ENCODE measurements around the gene TENM4.
A peak's percentile ranks its signal among the peaks of the same experiment; 100 is the strongest.

Gene TENM4

DNA sequence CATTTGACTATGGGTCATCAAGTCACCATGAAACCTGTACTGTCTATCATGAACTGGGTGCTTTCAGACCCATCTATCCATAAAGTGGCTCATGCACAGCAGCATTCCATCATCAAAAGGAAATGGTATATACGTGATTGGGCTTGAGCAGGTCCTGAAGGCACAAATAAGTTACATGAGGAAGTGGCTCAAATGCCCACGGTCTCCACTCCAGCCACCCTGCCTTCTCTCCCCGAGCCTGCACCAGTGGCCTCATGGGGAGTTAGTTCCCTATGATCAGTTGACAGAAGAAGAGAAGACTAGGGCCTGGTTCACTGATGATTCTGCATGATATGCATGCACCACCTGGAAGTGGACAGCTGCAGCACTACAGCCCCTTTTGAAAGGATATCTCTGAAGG lies 312.5 kb downstream of the TENM4 start:
- no peak for DNase-seq (ENCODE audit: low read depth, low spot score)

DNA sequence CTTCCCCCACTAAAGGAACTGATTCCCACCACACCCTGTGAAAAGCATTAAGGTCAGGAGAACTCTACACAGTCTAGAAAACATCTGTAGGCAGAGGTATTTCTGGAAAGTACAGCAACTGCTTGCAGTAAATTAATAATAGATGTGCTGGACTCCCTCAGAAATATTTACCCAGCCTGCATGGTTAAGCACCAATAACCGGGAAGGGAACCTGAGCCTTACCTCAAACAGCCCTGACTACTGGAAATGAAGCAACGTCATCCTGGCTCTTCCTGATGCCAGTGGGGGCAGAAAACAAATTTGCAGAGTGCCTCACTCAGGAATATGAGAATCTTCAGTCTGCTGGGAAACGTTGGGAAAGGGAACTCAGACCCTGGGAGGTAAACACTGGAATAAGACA lies 318.1 kb downstream of the TENM4 start:
- no peak for DNase-seq (ENCODE audit: low read depth, low spot score)

DNA sequence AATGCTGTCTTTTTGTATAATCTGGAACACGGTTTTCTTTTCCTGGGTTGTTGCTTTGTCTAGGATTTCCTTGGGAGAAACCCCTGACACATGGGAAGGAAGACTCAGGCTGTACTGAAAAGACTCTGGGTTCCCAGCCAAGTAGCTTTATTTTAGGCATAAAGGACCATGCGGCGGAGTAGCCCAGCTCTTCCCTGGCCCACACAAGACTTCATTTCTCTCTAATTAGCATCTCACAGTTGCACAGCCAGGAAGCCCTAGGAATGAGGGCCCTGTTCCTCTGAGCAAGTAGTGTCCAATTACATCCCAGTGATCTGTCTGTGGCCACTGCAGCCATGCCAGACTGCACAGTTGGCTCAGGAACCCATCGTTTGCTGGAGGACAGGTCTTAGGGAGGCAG lies 319.5 kb downstream of the TENM4 start:
- DNase-seq (ENCODE audit: low read depth, low spot score) = peak; percentile 44

DNA sequence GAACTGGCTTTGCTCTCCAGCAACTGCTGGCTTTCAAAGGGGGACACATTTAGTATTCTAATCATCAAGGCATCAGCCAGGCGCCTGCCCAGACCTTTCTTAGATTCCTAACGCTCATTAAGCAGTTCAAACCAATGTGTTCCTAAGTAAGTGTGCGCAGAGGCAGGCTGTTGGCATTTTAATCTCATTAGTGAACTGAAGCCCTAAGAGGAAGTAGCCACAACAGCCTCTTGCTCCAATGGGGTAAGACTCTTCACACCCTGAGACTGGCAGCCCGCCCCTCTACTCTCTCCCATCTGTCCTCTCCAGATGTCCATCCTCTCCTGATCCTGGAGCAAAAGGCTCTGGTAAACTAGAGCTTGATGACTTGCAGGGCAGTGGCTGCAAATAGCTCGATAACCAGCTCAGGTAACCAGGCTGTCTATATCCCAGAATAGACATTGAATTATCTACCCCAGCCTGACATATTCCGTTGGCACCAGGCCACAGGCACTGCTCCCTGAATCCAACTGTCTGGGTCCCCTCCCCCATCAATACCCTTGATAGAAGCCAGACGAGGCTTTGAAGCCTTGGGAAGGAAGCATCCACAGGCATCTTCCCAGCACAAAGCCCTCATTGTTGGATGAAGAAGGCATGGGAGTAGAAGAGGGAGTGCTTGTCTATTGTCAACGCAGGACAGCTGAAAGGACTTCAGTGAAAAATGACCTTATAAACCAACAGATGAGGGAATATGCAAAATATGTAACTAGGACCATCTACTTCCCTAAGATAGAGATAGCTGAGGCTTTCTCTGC lies 321.1 kb downstream of the TENM4 start:
- DNase-seq (ENCODE audit: low read depth, low spot score) = peak; percentile 62

DNA sequence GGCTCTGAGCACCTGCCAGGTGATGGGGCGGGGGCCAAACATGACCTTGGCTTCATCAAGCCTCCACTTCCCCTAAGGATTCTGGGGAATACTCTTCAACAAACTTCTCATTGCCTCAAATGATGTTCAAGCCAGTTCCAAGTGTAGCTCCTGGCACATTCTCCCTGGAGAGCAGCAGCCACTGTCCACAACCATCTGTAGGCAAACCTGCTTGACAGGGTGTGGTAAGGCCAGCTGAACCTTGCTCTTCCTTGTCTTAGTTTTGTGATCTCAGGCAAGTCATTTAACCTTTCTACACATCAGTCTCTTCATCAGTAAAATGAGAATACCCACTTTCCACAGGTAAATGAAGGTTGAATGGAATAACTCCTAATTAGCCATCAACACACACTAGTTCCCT lies 323.3 kb downstream of the TENM4 start:
- DNase-seq (ENCODE audit: low read depth, low spot score) = no peak

GRCh38 chr11:79116600-79116999 lies 324.2 kb downstream of the TENM4 start:
- DNase-seq (ENCODE audit: low read depth, low spot score) = no peak

DNA sequence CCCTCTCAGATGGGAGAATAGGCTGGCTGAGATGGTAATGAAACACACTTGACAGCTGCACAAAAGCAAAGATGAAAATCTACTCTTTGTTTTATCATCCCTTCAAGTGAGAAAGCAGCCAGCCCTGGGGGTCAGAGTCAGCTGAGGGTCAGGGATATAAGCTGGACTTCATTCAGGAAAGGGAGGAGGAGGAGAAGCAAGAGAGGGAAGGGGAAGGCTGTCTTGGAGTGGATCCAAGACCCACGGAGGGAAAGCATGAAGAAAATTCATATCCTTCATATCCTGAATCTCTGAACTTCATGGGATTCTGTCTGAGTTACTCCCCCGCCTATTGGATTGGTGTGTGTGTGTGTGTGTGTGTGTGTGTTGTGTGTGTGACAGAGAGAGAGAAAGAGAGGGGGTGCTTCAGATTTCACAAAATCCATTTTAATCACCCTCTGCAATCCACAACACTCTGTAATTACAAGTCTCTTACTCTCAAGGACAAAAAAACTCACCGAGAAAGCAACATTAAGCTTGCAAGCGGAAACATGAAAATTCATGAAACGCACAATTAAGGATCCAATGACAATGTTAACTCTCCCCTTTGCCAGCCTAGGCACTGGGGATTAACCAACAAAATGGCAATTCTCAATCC lies 327.7 kb downstream of the TENM4 start:
- no peak for DNase-seq (ENCODE audit: low read depth, low spot score)

GRCh38 chr11:79110796-79111195 lies 330.0 kb downstream of the TENM4 start:
- DNase-seq (ENCODE audit: low read depth, low spot score) = no peak

- no peak for DNase-seq (ENCODE audit: low read depth, low spot score)
Measured at GRCh38 chr11:79110321-79110720, 330.5 kb downstream of the TENM4 start.

GRCh38 chr11:79108851-79109250 lies 332.0 kb downstream of the TENM4 start:
- DNase-seq (ENCODE audit: low read depth, low spot score) = no peak

DNA sequence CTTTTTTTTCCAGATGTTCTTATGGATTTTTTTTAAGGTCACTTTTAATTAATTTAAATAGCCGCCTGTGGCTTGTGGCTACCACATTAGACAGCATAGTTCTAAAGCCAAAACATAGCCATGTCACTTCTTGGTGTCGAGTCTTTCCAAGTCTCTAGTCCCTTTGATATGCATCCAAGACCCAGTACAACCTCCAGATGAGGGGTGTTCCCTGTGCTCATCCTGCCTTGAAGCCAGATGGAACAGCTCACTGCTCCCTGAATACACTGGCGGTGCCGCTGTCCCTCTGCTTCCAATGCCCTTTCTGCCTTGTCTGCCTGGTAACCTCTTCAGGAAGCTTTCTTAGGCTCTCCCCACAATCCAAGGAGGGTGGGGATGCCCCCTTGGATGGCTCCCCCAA lies 338.0 kb downstream of the TENM4 start:
- DNase-seq (ENCODE audit: low read depth, low spot score) = no peak

GRCh38 chr11:79101656-79102055 lies 339.2 kb downstream of the TENM4 start:
- DNase-seq (ENCODE audit: low read depth, low spot score) = no peak

DNA sequence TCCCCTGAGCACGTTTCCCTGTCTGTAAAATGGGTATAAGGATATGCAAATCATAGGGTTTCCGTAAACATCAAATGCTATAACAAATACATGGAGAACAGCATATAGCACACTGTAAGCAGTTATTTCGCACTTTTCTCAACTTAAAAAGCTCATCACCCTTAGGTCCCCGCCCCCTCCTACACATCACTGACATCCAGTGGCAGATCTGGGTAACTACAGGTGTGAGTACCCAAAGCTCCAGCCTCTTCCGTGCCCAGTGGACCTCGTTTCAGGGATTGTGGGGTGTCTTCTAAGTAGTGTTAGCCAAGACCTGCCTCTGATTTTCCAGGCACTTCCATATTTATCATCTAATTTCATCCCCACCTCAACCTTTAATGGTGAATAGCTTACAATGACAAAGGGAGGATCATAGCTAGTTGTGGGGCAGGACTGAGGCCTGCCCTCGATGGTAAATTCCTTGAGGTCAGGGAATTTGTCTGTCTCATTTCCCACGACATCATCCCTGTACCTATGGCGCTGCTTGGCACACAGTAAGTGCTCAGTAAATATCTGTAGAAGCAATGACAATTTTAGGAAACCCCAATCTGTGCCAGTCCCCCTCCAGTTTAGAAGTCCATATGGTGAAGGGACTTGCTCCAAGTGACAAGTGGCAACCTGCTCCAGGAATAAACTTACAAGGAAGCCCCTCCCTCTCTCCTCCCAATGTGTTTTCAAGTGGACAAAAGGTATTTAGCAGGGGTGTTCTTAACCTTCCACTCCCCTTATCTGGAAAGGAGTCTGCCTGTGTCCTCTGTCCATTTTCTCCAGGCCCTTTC lies 340.5 kb downstream of the TENM4 start:
- peak; percentile 59 for DNase-seq (ENCODE audit: low read depth, low spot score)

GRCh38 chr11:79098146-79098545 lies 342.7 kb downstream of the TENM4 start:
- peak; percentile 95 for DNase-seq (ENCODE audit: low read depth, low spot score)

GRCh38 chr11:79097246-79097875 lies 343.5 kb downstream of the TENM4 start:
- no peak for DNase-seq (ENCODE audit: low read depth, low spot score)

- no peak for DNase-seq (ENCODE audit: low read depth, low spot score)
Measured at GRCh38 chr11:79095424-79095823, 345.4 kb downstream of the TENM4 start.

DNA sequence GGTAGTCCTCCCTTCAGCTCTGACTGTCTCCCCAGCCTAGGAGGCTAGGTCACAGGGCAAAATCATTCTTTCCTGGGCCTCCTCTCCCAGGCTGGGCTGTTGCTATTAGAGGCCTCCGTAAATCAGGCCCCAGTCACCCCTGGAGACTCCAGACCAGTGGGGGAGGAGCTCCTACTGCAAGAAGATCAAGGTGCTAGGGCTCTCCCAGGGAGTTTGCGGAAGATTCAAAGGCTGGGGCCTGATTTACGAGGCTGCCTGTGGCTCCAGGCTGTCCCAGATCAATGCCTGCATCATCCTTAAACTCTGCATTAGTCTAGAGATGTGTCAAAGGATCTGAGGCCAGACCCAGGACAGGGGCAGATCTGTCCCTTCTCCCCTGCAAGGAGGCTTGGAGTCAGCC lies 346.2 kb downstream of the TENM4 start:
- peak; percentile 84 for DNase-seq (ENCODE audit: low read depth, low spot score)

GRCh38 chr11:79092791-79093353 lies 348.0 kb downstream of the TENM4 start:
- DNase-seq (ENCODE audit: low read depth, low spot score) = no peak

- no peak for DNase-seq (ENCODE audit: low read depth, low spot score)
Measured at GRCh38 chr11:79090191-79090705, 350.6 kb downstream of the TENM4 start.

GRCh38 chr11:79089601-79090000 lies 351.2 kb downstream of the TENM4 start:
- DNase-seq (ENCODE audit: low read depth, low spot score) = peak; percentile 27

DNA sequence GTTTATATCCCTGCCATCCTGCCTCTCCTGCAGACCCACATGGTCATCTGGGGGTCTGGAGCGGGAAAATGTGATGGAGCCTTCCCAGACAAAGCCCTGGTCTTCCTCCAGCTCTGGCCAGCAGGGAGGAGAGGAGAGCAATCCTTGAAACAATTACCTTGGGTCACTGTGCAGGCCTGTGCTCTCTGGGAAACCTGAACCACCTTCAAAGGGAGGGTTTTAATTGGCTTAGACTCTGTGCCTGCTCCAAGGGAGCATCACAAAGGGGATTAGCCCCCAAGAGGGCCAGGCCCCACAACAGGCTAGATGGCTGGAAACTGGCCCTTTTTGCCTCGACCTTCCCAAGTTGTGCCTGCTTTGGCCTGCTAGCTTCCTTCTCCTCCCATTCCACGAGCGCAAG lies 351.9 kb downstream of the TENM4 start:
- DNase-seq (ENCODE audit: low read depth, low spot score) = peak; percentile 78

- DNase-seq (ENCODE audit: low read depth, low spot score) = peak; percentile 58
Measured at GRCh38 chr11:79087961-79088318, 352.9 kb downstream of the TENM4 start.
